Neutrophil (primary cell): Measurements from ENCODE around the gene IFT122.
"Not testable (repeated sequence)": the region's sequence is repeated elsewhere in the genome, so short reads cannot be mapped to it uniquely, and the experiment has no call there.

Experiments used
- H3K27ac ChIP-seq: fragments of 200-600 bp; sonication (generic); 2 replicates; pipeline ENCODE4 v1.5.1; 2016; ENCODE audit warnings: mild to moderate bottlenecking, moderate library complexity
- H3K27me3 ChIP-seq: fragments of 200-600 bp; sonication (generic); 2 replicates; pipeline ENCODE4 v1.6.0; 2016; ENCODE audit warnings: mild to moderate bottlenecking
- H3K36me3 ChIP-seq: fragments of 200-600 bp; sonication (generic); 2 replicates; pipeline ENCODE4 v1.5.1; 2017
- H3K4me1 ChIP-seq, 2 experiments: fragments of 200-600 bp in 1 of 2; sonication (generic) in 1 of 2; 1 replicate in 1 of 2; 2 replicates in 1 of 2; pipeline versions ENCODE4 v1.5.1 to v1.6.1; 2013 to 2016; ENCODE audit warnings: low read depth in 1 of 2, low read length in 1 of 2, mild to moderate bottlenecking in 1 of 2, moderate library complexity in 1 of 2; ENCODE audit not compliant: control insufficient read depth in 1 of 2, insufficient read depth in 1 of 2
- H3K4me3 ChIP-seq, 2 experiments: fragments of 200-600 bp in 1 of 2; sonication (generic) in 1 of 2; 1 replicate in 1 of 2; 2 replicates in 1 of 2; pipeline ENCODE4 v1.5.1; 2013 to 2016; ENCODE audit warnings: low read depth in 1 of 2, low read length in 1 of 2, mild to moderate bottlenecking in 1 of 2, moderate library complexity in 1 of 2
- H3K9me3 ChIP-seq: fragments of 200-600 bp; sonication (generic); 2 replicates; pipeline ENCODE4 v1.5.1; 2016
- CTCF ChIP-seq: fragments of 200-600 bp; sonication (generic); IDR thresholded peaks from 2 replicates; pipeline ENCODE4 v1.5.1; 2016; ENCODE audit warnings: antibody characterized with exemption

IFT122 gene

GRCh38 chr3:129482721-129483120 is 42.7 kb downstream of the IFT122 start:
- H3K27ac ChIP-seq, result peak overlapping the region; percentile 85
- no peaks in the 10 kb centered on the region for H3K27me3 ChIP-seq
- H3K36me3 ChIP-seq, result peaks cover 45% of the 10 kb centered on the region
- peaks cover 15 to 16% of the 10 kb centered on the region in 2 experiments for H3K4me1 ChIP-seq
- no peak overlapping the region for H3K4me3 ChIP-seq
- no peak for TF ChIP-seq CTCF
- no peaks in the 10 kb centered on the region for H3K9me3 ChIP-seq

DNA sequence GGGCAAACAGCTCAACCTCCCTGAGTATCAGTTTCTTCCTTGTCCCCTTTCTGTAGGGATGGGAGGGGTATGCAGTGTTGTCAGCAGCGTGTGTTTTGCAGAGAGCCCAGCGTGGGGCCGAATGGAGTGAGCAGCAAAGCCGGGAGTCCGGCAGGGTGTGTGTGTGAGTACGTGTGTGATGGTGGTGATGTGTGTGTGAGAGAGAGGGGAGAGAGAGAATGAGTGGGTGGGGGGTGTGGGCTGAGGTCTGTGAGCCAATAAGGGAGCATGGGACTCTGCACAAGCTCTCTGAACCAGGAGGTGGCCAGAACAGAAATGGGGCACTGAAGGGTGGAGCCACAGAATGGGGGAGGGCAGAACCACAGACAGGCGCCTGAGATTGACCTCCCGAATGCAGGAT is 43.8 kb downstream of the IFT122 start:
- no peak overlapping the region for H3K27ac ChIP-seq
- no peaks in the 10 kb centered on the region for H3K27me3 ChIP-seq
- H3K9me3 ChIP-seq, result no peaks in the 10 kb centered on the region
- H3K36me3 ChIP-seq, result peaks cover 34% of the 10 kb centered on the region
- TF ChIP-seq CTCF, result no peak
- no peak overlapping the region for H3K4me3 ChIP-seq
- H3K4me1 ChIP-seq, result peaks cover 15 to 16% of the 10 kb centered on the region in 2 experiments

GRCh38 chr3:129485146-129485545 is 45.1 kb downstream of the IFT122 start:
- H3K36me3 ChIP-seq, result peaks cover 25% of the 10 kb centered on the region
- H3K4me1 ChIP-seq, result peaks cover 15 to 16% of the 10 kb centered on the region in 2 experiments
- not testable (repeated sequence) for H3K27ac ChIP-seq, H3K4me3 ChIP-seq, H3K27me3 ChIP-seq, H3K9me3 ChIP-seq

DNA sequence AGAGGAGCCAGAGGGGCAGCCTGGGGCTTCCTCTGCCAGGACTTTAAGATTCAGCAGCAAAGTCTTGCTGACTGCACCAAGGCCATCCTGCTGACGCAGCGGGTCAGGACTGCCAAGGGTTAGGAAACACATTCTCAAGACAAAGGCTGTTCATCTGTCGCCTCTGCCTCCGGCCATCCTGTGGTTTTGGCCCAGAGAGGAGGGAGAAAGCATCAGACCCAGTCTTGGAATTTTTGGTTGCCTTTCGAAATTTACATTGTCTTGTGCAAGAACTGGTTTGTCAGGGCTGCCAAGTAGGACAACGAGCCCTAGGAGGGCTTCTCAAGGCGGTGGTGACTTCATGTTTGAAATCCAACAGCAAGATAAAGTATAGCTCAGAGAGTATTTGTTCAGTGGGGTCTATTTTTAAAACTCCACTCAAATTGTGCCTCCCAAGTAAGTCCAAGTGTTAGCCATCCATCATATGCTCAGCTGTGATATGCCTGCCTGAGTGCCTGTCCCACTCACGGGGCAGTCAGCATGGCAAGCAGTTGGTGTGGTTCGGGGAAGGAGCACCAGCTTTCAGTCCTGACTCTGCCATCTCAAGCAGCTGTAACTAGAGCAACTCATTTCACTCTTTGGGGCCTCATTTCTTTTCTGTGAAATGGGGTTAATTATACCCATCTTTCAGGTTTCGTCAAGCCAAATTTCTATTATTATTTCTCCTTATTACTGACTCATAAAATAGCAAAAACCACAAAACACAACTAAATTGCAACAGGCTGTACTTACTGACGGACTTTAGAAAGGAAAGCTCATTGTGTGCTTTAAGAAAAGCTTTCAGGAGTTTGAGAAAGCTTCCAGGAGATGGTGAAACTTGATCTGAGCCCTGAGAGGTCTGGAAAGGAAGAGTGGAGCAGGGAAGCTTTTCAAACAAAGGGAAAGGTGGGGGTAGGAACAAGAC is 46.0 kb downstream of the IFT122 start:
- Histone ChIP-seq H3K27me3 (no peaks in the 10 kb centered on the region), H3K4me3 (no peak overlapping the region), H3K36me3 (peaks cover 22% of the 10 kb centered on the region), H3K27ac (no peak overlapping the region), H3K4me1 (peaks cover 15 to 16% of the 10 kb centered on the region in 2 experiments), H3K9me3 (no peaks in the 10 kb centered on the region)
- TF ChIP-seq CTCF, result no peak

DNA sequence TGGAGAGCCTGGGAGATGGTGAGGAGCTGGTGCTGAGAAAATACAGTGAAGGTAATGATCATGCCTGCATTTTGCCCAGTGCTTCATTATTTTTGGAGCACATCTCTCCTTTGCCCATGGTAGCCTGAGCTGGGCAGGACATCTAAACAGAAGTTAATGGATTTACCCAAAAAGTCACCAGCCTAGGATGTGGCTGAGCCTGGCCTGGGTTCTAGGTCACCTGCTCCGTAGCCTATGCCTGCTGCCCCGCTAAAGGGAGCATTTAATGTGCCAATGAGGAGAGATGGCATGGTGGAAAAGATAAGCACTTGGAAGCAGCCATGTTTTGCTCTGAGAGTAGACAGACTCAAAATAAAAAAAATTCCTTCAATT is 46.6 kb downstream of the IFT122 start:
- Histone ChIP-seq H3K27ac (no peak overlapping the region), H3K27me3 (no peaks in the 10 kb centered on the region), H3K4me1 (peaks cover 12 to 13% of the 10 kb centered on the region in 2 experiments), H3K9me3 (no peaks in the 10 kb centered on the region), H3K36me3 (peaks cover 23% of the 10 kb centered on the region), H3K4me3 (no peak overlapping the region)
- no peak for TF ChIP-seq CTCF

DNA sequence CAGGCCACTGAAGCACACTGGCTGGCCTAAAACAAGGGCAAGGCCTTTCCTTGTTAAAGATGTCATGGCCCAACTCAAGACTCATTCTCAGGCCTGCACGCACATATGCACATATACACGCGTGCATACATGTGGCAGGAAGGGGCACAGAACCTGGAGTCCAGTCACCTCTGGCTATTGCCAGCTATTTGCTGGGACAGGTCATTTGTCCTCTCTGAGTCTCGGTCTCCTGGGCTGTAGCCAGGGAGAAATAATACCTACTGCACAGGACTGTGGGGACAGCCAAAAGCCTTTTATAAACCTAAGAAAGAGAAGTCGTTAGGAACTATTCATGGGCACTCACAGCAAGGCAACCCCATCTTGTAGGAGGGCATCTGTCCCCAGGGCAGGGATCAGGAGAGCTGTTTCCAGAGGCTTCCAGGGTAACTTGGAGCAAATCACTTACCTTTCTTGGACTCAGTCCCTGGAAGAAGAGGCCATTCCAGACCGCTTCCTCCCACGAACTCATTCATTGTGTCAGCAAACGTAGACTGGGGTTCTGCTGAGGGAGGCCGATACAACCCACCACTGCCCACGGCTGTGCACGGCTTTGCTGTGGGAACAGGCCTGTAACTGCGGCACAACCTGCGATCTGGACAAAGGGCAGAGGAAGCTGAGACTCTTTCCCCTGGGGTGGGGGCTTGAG is 47.3 kb downstream of the IFT122 start:
- TF ChIP-seq CTCF, result no peak
- no peaks in the 10 kb centered on the region for H3K27me3 ChIP-seq

GRCh38 chr3:129487868-129488335 is 47.9 kb downstream of the IFT122 start:
- H3K27ac ChIP-seq, H3K4me1 ChIP-seq: not testable (repeated sequence)
- peaks cover 31% of the 10 kb centered on the region for H3K36me3 ChIP-seq

More for the DNA sequence above, 47.3 kb downstream of the IFT122 start:
- H3K4me3 ChIP-seq, result no peak overlapping the region
- H3K36me3 ChIP-seq, result peaks cover 30% of the 10 kb centered on the region
- H3K27ac ChIP-seq, result no peak overlapping the region
- H3K9me3 ChIP-seq, result no peaks in the 10 kb centered on the region
- H3K4me1 ChIP-seq, result peaks cover 5 to 6% of the 10 kb centered on the region in 2 experiments

GRCh38 chr3:129489258-129489657 is 49.2 kb downstream of the IFT122 start:
- not testable (repeated sequence) for H3K4me1 ChIP-seq, H3K27me3 ChIP-seq, H3K9me3 ChIP-seq, H3K27ac ChIP-seq, H3K4me3 ChIP-seq
- H3K36me3 ChIP-seq, result peaks cover 34% of the 10 kb centered on the region

More at GRCh38 chr3:129487868-129488335, 47.9 kb downstream of the IFT122 start:
- not testable (repeated sequence) for H3K9me3 ChIP-seq, H3K4me3 ChIP-seq, H3K27me3 ChIP-seq
